Measurements from ENCODE around the gene BAIAP2.

DNA sequence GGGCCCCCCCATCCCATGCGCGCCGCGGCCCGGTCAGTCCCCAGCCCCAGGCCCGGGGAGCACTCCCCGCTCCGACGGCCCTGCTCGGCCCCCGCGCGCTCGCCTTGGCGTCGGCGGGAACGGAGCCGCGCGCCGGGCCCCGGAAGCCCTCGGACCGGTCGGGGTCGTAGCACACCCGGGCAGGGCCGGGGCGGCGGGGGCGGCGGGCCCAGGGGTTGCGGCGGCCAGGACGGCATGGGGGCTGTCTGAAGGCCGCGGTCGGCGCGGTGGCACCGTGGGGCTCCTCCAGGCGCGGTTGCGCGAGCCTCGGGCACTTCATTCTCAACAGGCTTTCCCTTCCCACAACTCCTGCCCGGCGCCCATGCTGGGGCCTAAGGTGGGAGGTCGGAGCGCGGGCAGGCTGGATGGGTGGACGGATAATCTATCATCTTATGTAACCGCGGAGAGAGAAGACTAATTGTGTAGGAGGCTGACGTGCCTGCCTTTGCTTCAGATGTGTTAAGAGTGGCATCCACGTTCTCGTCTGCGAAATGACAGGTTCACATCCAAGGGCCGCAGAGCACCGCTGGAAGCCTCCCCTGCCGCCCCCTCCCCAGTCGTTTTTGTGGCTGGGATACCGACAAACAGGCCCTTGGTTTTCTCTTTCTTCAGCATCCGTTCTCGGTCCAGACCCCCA is 708 bp downstream of the BAIAP2 start:
- TF ChIP-seq CEBPB (IDR thresholded peaks at IDR 0.05) (no peak), EP300 (IDR thresholded peaks at IDR 0.05) (no peak), POLR2A (IDR thresholded peaks at IDR 0.05; ENCODE audit: low read length) (no peak), POLR2AphosphoS2 (conservative IDR thresholded peaks at IDR 0.05; ENCODE audit: low read length) (no peak), NR3C1 (IDR thresholded peaks at IDR 0.05) (no peak), TFCP2L1 (CRISPR knock-in tag; IDR thresholded peaks at IDR 0.05) (no peak), HOXA7 (CRISPR knock-in tag; IDR thresholded peaks at IDR 0.05) (no peak)
- TF ChIP-seq, protein P1, sequence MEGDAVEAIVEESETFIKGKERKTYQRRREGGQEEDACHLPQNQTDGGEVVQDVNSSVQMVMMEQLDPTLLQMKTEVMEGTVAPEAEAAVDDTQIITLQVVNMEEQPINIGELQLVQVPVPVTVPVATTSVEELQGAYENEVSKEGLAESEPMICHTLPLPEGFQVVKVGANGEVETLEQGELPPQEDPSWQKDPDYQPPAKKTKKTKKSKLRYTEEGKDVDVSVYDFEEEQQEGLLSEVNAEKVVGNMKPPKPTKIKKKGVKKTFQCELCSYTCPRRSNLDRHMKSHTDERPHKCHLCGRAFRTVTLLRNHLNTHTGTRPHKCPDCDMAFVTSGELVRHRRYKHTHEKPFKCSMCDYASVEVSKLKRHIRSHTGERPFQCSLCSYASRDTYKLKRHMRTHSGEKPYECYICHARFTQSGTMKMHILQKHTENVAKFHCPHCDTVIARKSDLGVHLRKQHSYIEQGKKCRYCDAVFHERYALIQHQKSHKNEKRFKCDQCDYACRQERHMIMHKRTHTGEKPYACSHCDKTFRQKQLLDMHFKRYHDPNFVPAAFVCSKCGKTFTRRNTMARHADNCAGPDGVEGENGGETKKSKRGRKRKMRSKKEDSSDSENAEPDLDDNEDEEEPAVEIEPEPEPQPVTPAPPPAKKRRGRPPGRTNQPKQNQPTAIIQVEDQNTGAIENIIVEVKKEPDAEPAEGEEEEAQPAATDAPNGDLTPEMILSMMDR (IDR thresholded peaks at IDR 0.05) = 0 out of 3 replicates have a peak, but pooled peaks have one; percentile 3
- TF ChIP-seq, protein P2, sequence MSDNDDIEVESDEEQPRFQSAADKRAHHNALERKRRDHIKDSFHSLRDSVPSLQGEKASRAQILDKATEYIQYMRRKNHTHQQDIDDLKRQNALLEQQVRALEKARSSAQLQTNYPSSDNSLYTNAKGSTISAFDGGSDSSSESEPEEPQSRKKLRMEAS (IDR thresholded peaks at IDR 0.05) = no peak
- TF ChIP-seq, protein P3, sequence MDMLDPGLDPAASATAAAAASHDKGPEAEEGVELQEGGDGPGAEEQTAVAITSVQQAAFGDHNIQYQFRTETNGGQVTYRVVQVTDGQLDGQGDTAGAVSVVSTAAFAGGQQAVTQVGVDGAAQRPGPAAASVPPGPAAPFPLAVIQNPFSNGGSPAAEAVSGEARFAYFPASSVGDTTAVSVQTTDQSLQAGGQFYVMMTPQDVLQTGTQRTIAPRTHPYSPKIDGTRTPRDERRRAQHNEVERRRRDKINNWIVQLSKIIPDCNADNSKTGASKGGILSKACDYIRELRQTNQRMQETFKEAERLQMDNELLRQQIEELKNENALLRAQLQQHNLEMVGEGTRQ (IDR thresholded peaks at IDR 0.05) = no peak

Data from A549 (cell line).